HepG2 (cell line): ENCODE data around the gene CFAP54. TPM values are rescaled to one million over a fixed set of nuclear protein-coding genes. Genes with fewer than 3 reads are reported as not detected.

ENCODE experiments used
- ATAC-seq: fragments of 200-7000 bp; cut with Tn5 transposase; 3 replicates; pipeline ENCODE4 v1.9.1; 2020; ENCODE audit warnings: mild to moderate bottlenecking, moderate library complexity
- BruUV-seq: library from RNA; stranded (reverse); fragments of 400-500 nt; replicated peaks from 2 replicates; lab custom pipeline; 2021; lab: Mats Ljungman, UMichigan
- CTCF ChIA-PET: fragments of 300-600 bp; formaldehyde crosslinking; extraction: SDS; loops from one replicate; lab custom pipeline; 2021; ENCODE audit warnings: low total read pairs, inconsistent platforms, low intra/inter-chr PET ratio; lab: Yijun Ruan, JAX
- POLR2A ChIA-PET: fragments of 350-600 bp; sonication (Branson Sonifier 250); formaldehyde crosslinking; loops from one replicate; lab custom pipeline; 2020; ENCODE audit warnings: antibody characterized with exemption, inconsistent platforms; lab: Yijun Ruan, JAX
- DNase-seq: peaks from one replicate; pipeline ENCODE4 v3.0.0-alpha.2; 2015; ENCODE audit warnings: low spot score
- FAIRE-seq: peaks from 3 replicates; lab custom pipeline; 2011; peaks lifted over from hg19 to GRCh38; lab: Jason Lieb, UNC
- H2AFZ ChIP-seq: one replicate; pipeline ENCODE4 v1.6.1; 2011; ENCODE audit warnings: low read length, inconsistent platforms
- H3K27ac ChIP-seq: fragments of 300-600 bp; 3 replicates; pipeline ENCODE4 v1.8.0; 2011; ENCODE audit warnings: mixed run types, mild to moderate bottlenecking, mixed read lengths, low read length, inconsistent platforms; ENCODE audit not compliant: insufficient read depth; ENCODE audit errors: extremely low read length
- H3K27me3 ChIP-seq, 2 experiments: fragments of 200-600 bp in 1 of 2; 2 replicates in 1 of 2; 3 replicates in 1 of 2; pipeline versions ENCODE4 v1.6.0 to v1.8.0; 2011; ENCODE audit warnings: low read length in 2 of 2, mild to moderate bottlenecking in 2 of 2, moderate library complexity in 2 of 2, inconsistent platforms in 1 of 2; ENCODE audit not compliant: insufficient read depth in 2 of 2, control insufficient read depth in 1 of 2
- H3K36me3 ChIP-seq, 2 experiments: fragments of 200-600 bp in 1 of 2; replicated peaks in 1 of 2; 2 replicates in 1 of 2; 3 replicates in 1 of 2; pipeline versions ENCODE4 v1.5.1 to v1.8.0; 2011; ENCODE audit warnings: low read length in 2 of 2, inconsistent platforms in 1 of 2; ENCODE audit not compliant: insufficient read depth in 2 of 2, control insufficient read depth in 1 of 2
- H3K4me1 ChIP-seq: 2 replicates; pipeline ENCODE4 v1.5.1; 2012; ENCODE audit warnings: low read length, inconsistent platforms; ENCODE audit not compliant: insufficient read depth
- H3K4me2 ChIP-seq: 2 replicates; pipeline ENCODE4 v1.6.0; 2011; ENCODE audit warnings: low read depth, low read length, inconsistent platforms
- H3K4me3 ChIP-seq, 3 experiments: fragments of 200-600 bp in 1 of 3; sonication (generic), shearing (Covaris generic) in 1 of 3; replicated peaks in 1 of 3; 2 replicates each; pipeline ENCODE4 v1.5.1; 2011 to 2016; ENCODE audit warnings: low read length in 3 of 3, inconsistent platforms in 2 of 3, low read depth in 2 of 3, mild to moderate bottlenecking in 2 of 3, control low read depth in 1 of 3, mixed read lengths in 1 of 3; ENCODE audit not compliant: insufficient read depth in 1 of 3
- H3K79me2 ChIP-seq: one replicate; pipeline ENCODE4 v1.6.1; 2011; ENCODE audit warnings: low read length, inconsistent platforms; ENCODE audit not compliant: insufficient read depth
- H3K9ac ChIP-seq: 2 replicates; pipeline ENCODE4 v1.6.0; 2011; ENCODE audit warnings: mild to moderate bottlenecking, low read depth, low read length, inconsistent platforms; ENCODE audit not compliant: insufficient read depth
- H3K9me3 ChIP-seq: 2 replicates; pipeline ENCODE4 v1.5.1; 2012; ENCODE audit warnings: mild to moderate bottlenecking, low read length
- H4K20me1 ChIP-seq: 2 replicates; pipeline ENCODE4 v1.6.0; 2011; ENCODE audit warnings: inconsistent platforms, mild to moderate bottlenecking, low read length, moderate library complexity; ENCODE audit not compliant: insufficient read depth
- AGO1 ChIP-seq: fragments of 200-400 bp; formaldehyde crosslinking; IDR thresholded peaks from 2 replicates; pipeline ENCODE4 v1.6.1; 2017; ENCODE audit warnings: mild to moderate bottlenecking, low read depth, low read length, moderate library complexity; ENCODE audit not compliant: poor library complexity, severe bottlenecking
- DR1 ChIP-seq: sonication (generic); formaldehyde crosslinking; IDR thresholded peaks from 2 replicates; pipeline ENCODE4 v1.8.0; 2021; ENCODE audit warnings: mild to moderate bottlenecking, missing genetic modification reagents, inconsistent platforms
- E2F2 ChIP-seq: sonication (generic); formaldehyde crosslinking; IDR thresholded peaks from 2 replicates; pipeline ENCODE4 v1.4.0; 2020; ENCODE audit warnings: missing genetic modification reagents, borderline replicate concordance
- EP300 ChIP-seq, 3 experiments: sonication (generic) in 1 of 3; formaldehyde crosslinking in 1 of 3; IDR thresholded peaks; 2 replicates each; pipeline versions ENCODE4 v1.5.1 to v1.6.1; 2011 to 2020; ENCODE audit warnings: low read depth in 2 of 3, low read length in 2 of 3, borderline replicate concordance in 1 of 3, improper control_type of control experiment in 1 of 3, mild to moderate bottlenecking in 1 of 3, missing genetic modification reagents in 1 of 3, moderate library complexity in 1 of 3
- JDP2 ChIP-seq: sonication (generic); formaldehyde crosslinking; IDR thresholded peaks from 2 replicates; pipeline ENCODE4 v1.8.1; 2022; ENCODE audit warnings: missing genetic modification reagents, borderline replicate concordance
- SALL1 ChIP-seq: sonication (generic); formaldehyde crosslinking; IDR thresholded peaks from 2 replicates; pipeline ENCODE4 v1.8.0; 2022; ENCODE audit warnings: mild to moderate bottlenecking, missing genetic modification reagents
- TAF15 ChIP-seq: fragments of 200-400 bp; formaldehyde crosslinking; IDR thresholded peaks from one replicate; pipeline ENCODE4 v1.6.1; 2018; ENCODE audit warnings: mild to moderate bottlenecking, low read depth, low read length; ENCODE audit not compliant: poor library complexity, severe bottlenecking
- TGIF2 ChIP-seq: IDR thresholded peaks from 2 replicates; pipeline ENCODE4 v1.6.1; 2016; ENCODE audit warnings: control low read depth, missing compliant biosample characterization
- ZFP62 ChIP-seq: sonication (generic); formaldehyde crosslinking; IDR thresholded peaks from 2 replicates; pipeline ENCODE4 v1.4.0; 2020; ENCODE audit warnings: missing genetic modification reagents
- ZNF589 ChIP-seq: sonication (generic); formaldehyde crosslinking; conservative IDR thresholded peaks from 2 replicates; pipeline ENCODE4 v1.8.0; 2022; ENCODE audit warnings: mild to moderate bottlenecking, moderate library complexity, missing genetic modification reagents
- ZSCAN31 ChIP-seq: sonication (generic); formaldehyde crosslinking; IDR thresholded peaks from 2 replicates; pipeline ENCODE4 v1.5.0; 2020; ENCODE audit warnings: low read depth, mild to moderate bottlenecking, missing genetic modification reagents
- WGBS: methylation state at CpG from one replicate; pipeline ENCODE4 v1.1.6; 2017; ENCODE audit warnings: low lambda C conversion rate; 5-methylcytosine and 5-hydroxymethylcytosine counted together
- in situ Hi-C: cut with HindIII; loops from 2 replicates; pipeline ENCODE4 v1.10.0; 2017; ENCODE audit warnings: low pct_unique_long_range_greater_than_20kb; ENCODE audit not compliant: extremely low pct_ligation_motif_present
- intact Hi-C: fragments of 100-400 bp; cut with micrococcal nuclease; formaldehyde crosslinking; loops from one replicate; pipeline ENCODE4 v1.10.0; 2022; ENCODE audit not compliant: unreplicated experiment
- polyA plus RNA-seq, 8 experiments: library from polyadenylated mRNA; depleted of rRNA in 3 of 8; stranded (reverse) in 7 of 8; unstranded in 1 of 8; fragments of >200 nt; fragmentation: Illumina TruSeq in 4 of 8; extraction: Trizol in 4 of 8; gene quantifications; 2 replicates each; pipeline versions ENCODE4 v1.2.1 to v1.2.3, GENCODE V29; 2011 to 2016; ENCODE audit warnings: low read depth in 4 of 8, missing spikeins in 1 of 8, mixed read lengths in 1 of 8; ENCODE audit not compliant: insufficient read depth in 1 of 8
- total RNA-seq, 5 experiments: library from RNA; depleted of rRNA; stranded (reverse); fragments of >200 nt; fragmentation: Illumina TruSeq; extraction: Trizol; gene quantifications; 2 replicates each; pipeline ENCODE4 v1.2.3, GENCODE V29; 2016; ENCODE audit warnings: low read depth in 1 of 5
- TF ChIP-seq, protein P1 (sequence below): sonication (generic); formaldehyde crosslinking; IDR thresholded peaks from 2 replicates; pipeline ENCODE4 v1.5.0; 2020; ENCODE audit warnings: missing genetic modification reagents
- TF ChIP-seq, protein P2 (sequence below): sonication (generic); formaldehyde crosslinking; IDR thresholded peaks from 2 replicates; pipeline ENCODE4 v1.9.0; 2021; ENCODE audit warnings: missing genetic modification reagents, borderline replicate concordance
- TF ChIP-seq, protein P3 (sequence below): sonication (generic); formaldehyde crosslinking; IDR thresholded peaks from 2 replicates; pipeline ENCODE4 v1.4.0; 2020; ENCODE audit warnings: missing genetic modification reagents

The CFAP54 gene
- total and polyA plus RNA-seq, 2 of the 13 experiments (the other 11 are each of a cell fraction or from before 2014, with no cell fraction given), result not detected

- TF ChIP-seq TGIF2 (CRISPR knock-in tag), result no peak
Measured at GRCh38 chr12:96521895-96522682, 32.7 kb downstream of the CFAP54 start (continued).

DNA sequence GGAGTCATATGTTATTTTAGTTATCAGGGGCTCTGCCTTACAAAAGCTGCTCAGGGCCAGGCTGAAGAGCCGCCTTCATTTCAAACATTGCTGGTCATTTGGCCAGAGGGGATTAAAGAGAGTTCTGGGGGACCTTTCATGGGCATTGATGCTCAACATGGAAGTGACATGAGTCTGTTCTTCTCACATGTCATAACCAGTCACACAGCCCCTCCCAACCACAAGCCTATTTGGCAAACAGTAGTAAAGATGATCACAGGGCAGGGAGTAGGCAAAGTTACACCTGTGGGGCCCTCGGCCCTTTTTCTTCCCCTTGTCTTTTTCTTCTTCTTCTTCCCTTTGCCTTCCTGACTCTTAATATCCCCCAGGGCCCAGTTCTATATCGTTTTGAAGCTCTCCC lies 33.3 kb downstream of the CFAP54 start:
- Histone ChIP-seq H3K4me3 (no peak overlapping the region), H3K79me2 (no peaks in the 10 kb centered on the region), H3K9me3 (no peaks in the 10 kb centered on the region), H3K27me3 (no peaks in the 10 kb centered on the region), H3K9ac (no peak overlapping the region), H4K20me1 (no peaks in the 10 kb centered on the region), H3K4me1 (no peaks in the 10 kb centered on the region), H3K36me3 (no peaks in the 10 kb centered on the region), H3K27ac (no peak overlapping the region), H2AFZ (no peak overlapping the region), H3K4me2 (no peak overlapping the region)
- CTCF ChIA-PET, result no interaction called here
- intact Hi-C loops, result no loop called here
- in situ Hi-C loops, result loop anchor here (25.0 kb wide), 1 partner anchor 310 kb away; no protein-coding TSS in a partner anchor
- BruUV-seq, result no TSS peak
- DNase-seq, result no peak
- FAIRE-seq, result no peak
- 31% methylated on average over 3 of the region's 3 CpGs for WGBS
- no peak for ATAC-seq
- POLR2A ChIA-PET, result no interaction called here
- TF ChIP-seq EP300 (IDR thresholded peaks at IDR 0.05; ENCODE audit: low read depth in 2 of 2, low read length in 2 of 2) (no peak), EP300 (CRISPR knock-in tag; IDR thresholded peaks at IDR 0.05; ENCODE audit: borderline replicate concordance) (no peak), JDP2 (CRISPR knock-in tag) (no peak), SALL1 (CRISPR knock-in tag) (no peak), AGO1 (no peak), TAF15 (no peak), ZNF589 (CRISPR knock-in tag) (no peak), ZFP62 (CRISPR knock-in tag) (no peak), E2F2 (no peak), ZSCAN31 (CRISPR knock-in tag) (no peak), DR1 (CRISPR knock-in tag) (no peak)
- TF ChIP-seq, protein P1, sequence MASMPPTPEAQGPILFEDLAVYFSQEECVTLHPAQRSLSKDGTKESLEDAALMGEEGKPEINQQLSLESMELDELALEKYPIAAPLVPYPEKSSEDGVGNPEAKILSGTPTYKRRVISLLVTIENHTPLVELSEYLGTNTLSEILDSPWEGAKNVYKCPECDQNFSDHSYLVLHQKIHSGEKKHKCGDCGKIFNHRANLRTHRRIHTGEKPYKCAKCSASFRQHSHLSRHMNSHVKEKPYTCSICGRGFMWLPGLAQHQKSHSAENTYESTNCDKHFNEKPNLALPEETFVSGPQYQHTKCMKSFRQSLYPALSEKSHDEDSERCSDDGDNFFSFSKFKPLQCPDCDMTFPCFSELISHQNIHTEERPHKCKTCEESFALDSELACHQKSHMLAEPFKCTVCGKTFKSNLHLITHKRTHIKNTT (CRISPR knock-in tag), result no peak
- TF ChIP-seq, protein P2, sequence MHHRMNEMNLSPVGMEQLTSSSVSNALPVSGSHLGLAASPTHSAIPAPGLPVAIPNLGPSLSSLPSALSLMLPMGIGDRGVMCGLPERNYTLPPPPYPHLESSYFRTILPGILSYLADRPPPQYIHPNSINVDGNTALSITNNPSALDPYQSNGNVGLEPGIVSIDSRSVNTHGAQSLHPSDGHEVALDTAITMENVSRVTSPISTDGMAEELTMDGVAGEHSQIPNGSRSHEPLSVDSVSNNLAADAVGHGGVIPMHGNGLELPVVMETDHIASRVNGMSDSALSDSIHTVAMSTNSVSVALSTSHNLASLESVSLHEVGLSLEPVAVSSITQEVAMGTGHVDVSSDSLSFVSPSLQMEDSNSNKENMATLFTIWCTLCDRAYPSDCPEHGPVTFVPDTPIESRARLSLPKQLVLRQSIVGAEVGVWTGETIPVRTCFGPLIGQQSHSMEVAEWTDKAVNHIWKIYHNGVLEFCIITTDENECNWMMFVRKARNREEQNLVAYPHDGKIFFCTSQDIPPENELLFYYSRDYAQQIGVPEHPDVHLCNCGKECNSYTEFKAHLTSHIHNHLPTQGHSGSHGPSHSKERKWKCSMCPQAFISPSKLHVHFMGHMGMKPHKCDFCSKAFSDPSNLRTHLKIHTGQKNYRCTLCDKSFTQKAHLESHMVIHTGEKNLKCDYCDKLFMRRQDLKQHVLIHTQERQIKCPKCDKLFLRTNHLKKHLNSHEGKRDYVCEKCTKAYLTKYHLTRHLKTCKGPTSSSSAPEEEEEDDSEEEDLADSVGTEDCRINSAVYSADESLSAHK (CRISPR knock-in tag), result no peak
- TF ChIP-seq, protein P3, sequence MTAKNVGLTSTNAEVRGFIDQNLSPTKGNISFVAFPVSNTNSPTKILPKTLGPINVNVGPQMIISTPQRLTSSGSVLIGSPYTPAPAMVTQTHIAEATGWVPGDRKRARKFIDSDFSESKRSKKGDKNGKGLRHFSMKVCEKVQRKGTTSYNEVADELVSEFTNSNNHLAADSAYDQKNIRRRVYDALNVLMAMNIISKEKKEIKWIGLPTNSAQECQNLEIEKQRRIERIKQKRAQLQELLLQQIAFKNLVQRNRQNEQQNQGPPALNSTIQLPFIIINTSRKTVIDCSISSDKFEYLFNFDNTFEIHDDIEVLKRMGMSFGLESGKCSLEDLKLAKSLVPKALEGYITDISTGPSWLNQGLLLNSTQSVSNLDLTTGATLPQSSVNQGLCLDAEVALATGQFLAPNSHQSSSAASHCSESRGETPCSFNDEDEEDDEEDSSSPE, result no peak
